Glutamatergic neuron (in vitro differentiated cells): ENCODE measurements around the gene PODXL. TPM values are rescaled to one million over a fixed set of nuclear protein-coding genes. Genes with fewer than 3 reads are reported as not detected.
A peak's percentile ranks its signal among the peaks of the same experiment; 100 is the strongest.

ENCODE experiments used
- DNase-seq: peaks from one replicate; pipeline ENCODE4 v3.0.0; 2022
- H3K27ac Mint-ChIP-seq: one replicate; pipeline ENCODE4 v1.8.0; 2020; ENCODE audit warnings: mild to moderate bottlenecking, mixed read lengths, inconsistent platforms; ENCODE audit not compliant: unreplicated experiment
- H3K27me3 Mint-ChIP-seq: one replicate; pipeline ENCODE4 v1.8.0; 2020; ENCODE audit warnings: mild to moderate bottlenecking, moderate library complexity, mixed read lengths, inconsistent platforms; ENCODE audit not compliant: unreplicated experiment
- H3K36me3 Mint-ChIP-seq: one replicate; pipeline ENCODE4 v1.8.0; 2020; ENCODE audit warnings: mild to moderate bottlenecking, mixed read lengths, inconsistent platforms; ENCODE audit not compliant: unreplicated experiment
- H3K4me1 Mint-ChIP-seq: one replicate; pipeline ENCODE4 v1.8.0; 2020; ENCODE audit warnings: mild to moderate bottlenecking, low read depth, mixed read lengths, inconsistent platforms; ENCODE audit not compliant: unreplicated experiment
- H3K4me3 Mint-ChIP-seq: one replicate; pipeline ENCODE4 v1.8.0; 2020; ENCODE audit warnings: mild to moderate bottlenecking, mixed read lengths, inconsistent platforms; ENCODE audit not compliant: unreplicated experiment
- H3K9me3 Mint-ChIP-seq: one replicate; pipeline ENCODE4 v1.8.0; 2020; ENCODE audit warnings: mild to moderate bottlenecking, moderate library complexity, mixed read lengths, inconsistent platforms; ENCODE audit not compliant: unreplicated experiment
- CTCF ChIP-seq: fragments of 200-600 bp; sonication (generic); IDR thresholded peaks from one replicate; pipeline ENCODE4 v1.5.0; 2021; ENCODE audit not compliant: partially characterized antibody, unreplicated experiment
- total RNA-seq: library from RNA; stranded (reverse); fragmentation: NEBNext Ultra II Directional; extraction: Animal tissue kit (Norgen Biotek cat#: 25700); gene quantifications from one replicate; pipeline ENCODE4 v1.2.1, GENCODE V29; 2021; ENCODE audit not compliant: unreplicated experiment

Gene PODXL
- total RNA-seq, 1 donor from 2014 or later: 12.3 TPM

- H3K36me3 Mint-ChIP-seq: no peaks in the 10 kb centered on the region
- no peaks in the 10 kb centered on the region for H3K27me3 Mint-ChIP-seq
- H3K4me1 Mint-ChIP-seq: peaks cover 9% of the 10 kb centered on the region
- TF ChIP-seq CTCF: no peak
- H3K4me3 Mint-ChIP-seq: no peak overlapping the region
- DNase-seq: no peak
- peak overlapping the region; percentile 92 for H3K27ac Mint-ChIP-seq
- H3K9me3 Mint-ChIP-seq: peaks cover 3% of the 10 kb centered on the region
These were observed 100.1 kb downstream of the PODXL start for GRCh38 chr7:131456338-131456737.

GRCh38 chr7:131455546-131455945 is 100.9 kb downstream of the PODXL start:
- H3K4me1 Mint-ChIP-seq: peaks cover 9% of the 10 kb centered on the region

GRCh38 chr7:131455001-131455400 is 101.4 kb downstream of the PODXL start:
- DNase-seq: no peak
- no peak overlapping the region for H3K4me3 Mint-ChIP-seq
- H3K36me3 Mint-ChIP-seq: no peaks in the 10 kb centered on the region
- H3K9me3 Mint-ChIP-seq: peaks cover 3% of the 10 kb centered on the region
- no peak for TF ChIP-seq CTCF
- H3K27ac Mint-ChIP-seq: no peak overlapping the region
- H3K4me1 Mint-ChIP-seq: peaks cover 9% of the 10 kb centered on the region
- H3K27me3 Mint-ChIP-seq: no peaks in the 10 kb centered on the region

More at GRCh38 chr7:131455546-131455945, 100.9 kb downstream of the PODXL start:
- no peak for TF ChIP-seq CTCF
- no peak for DNase-seq
- Mint-ChIP-seq H3K36me3 (no peaks in the 10 kb centered on the region), H3K27ac (no peak overlapping the region), H3K27me3 (no peaks in the 10 kb centered on the region), H3K4me3 (no peak overlapping the region), H3K9me3 (peaks cover 3% of the 10 kb centered on the region)

GRCh38 chr7:131454498-131454897 is 101.9 kb downstream of the PODXL start:
- Mint-ChIP-seq H3K4me1 (peaks cover 9% of the 10 kb centered on the region), H3K36me3 (no peaks in the 10 kb centered on the region), H3K27ac (no peak overlapping the region)

More at GRCh38 chr7:131454498-131454897, 101.9 kb downstream of the PODXL start:
- no peak for DNase-seq
- Mint-ChIP-seq H3K9me3 (peaks cover 3% of the 10 kb centered on the region), H3K4me3 (no peak overlapping the region), H3K27me3 (no peaks in the 10 kb centered on the region)
- no peak for TF ChIP-seq CTCF

Other genes starting within 250 kb of the PODXL start
- gene MKLN1, start 228.8 kb downstream of the PODXL start, total RNA-seq: 36.7 TPM